ENCODE results near the gene FAM8A1.

Gene FAM8A1

DNA sequence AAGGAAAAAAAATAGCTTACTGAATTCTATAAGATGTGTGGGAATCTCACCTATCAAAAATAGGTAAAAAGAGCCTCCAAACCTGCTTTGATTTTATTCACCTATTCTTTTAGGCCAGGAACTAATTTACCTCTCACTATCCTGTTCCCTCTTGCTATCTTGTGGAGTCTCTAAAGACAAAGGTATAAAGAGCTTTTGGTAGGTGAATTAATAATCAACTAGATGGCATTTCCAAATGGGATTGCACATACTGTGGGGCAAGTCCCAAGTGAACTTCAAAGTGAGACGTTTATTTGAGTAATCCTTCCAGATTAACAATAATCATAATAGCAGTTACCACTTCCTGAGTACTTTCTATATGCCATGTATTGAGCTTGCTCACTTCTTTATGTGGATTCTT lies 2.8 kb downstream of the FAM8A1 start:
- DNase-seq (ENCODE audit: low spot score), result no peak
- TF ChIP-seq, protein P1, sequence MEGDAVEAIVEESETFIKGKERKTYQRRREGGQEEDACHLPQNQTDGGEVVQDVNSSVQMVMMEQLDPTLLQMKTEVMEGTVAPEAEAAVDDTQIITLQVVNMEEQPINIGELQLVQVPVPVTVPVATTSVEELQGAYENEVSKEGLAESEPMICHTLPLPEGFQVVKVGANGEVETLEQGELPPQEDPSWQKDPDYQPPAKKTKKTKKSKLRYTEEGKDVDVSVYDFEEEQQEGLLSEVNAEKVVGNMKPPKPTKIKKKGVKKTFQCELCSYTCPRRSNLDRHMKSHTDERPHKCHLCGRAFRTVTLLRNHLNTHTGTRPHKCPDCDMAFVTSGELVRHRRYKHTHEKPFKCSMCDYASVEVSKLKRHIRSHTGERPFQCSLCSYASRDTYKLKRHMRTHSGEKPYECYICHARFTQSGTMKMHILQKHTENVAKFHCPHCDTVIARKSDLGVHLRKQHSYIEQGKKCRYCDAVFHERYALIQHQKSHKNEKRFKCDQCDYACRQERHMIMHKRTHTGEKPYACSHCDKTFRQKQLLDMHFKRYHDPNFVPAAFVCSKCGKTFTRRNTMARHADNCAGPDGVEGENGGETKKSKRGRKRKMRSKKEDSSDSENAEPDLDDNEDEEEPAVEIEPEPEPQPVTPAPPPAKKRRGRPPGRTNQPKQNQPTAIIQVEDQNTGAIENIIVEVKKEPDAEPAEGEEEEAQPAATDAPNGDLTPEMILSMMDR (IDR thresholded peaks at IDR 0.05; ENCODE audit: extremely low read depth, missing control alignments), result no peak

DNA sequence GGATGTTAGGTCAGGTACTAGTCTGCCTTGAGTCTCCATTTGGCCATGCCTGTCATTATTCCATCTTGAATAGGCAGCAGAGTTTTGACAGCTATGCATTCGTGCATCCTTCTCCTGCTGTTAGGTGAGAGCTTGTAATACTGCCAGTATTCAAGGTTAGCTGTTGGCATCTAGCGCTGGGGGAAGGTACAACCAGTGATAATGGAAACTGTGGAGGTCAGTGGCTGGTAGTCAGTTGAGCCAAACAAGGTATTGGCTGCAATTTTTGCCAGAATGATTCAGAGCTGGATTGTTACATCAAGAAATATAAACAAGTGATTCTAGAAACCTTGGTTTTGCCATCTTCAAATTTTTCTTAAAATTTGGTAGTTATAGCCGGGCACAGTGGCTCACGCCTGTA lies 6.5 kb downstream of the FAM8A1 start:
- TF ChIP-seq, protein P1 (IDR thresholded peaks at IDR 0.05; ENCODE audit: extremely low read depth, missing control alignments), result no peak
- no peak for DNase-seq (ENCODE audit: low spot score)

DNA sequence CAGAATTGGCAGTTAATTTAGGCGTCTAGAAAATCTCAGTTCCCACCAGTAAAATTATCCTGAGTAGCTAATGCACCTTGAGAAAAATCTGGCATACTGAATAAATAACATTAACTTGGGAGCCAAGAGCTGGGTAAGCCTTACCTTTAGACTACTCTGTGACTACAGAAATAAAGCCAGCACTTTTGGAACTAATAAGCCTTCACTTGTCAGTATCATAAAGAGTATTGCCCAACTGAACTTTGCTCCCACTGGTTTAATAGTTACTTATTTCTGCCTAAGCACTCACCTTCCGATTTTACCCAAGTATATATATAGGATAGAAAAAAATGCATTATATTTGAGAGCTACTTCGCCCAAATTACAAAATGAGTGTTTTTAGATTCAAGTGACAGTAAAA lies 10.7 kb downstream of the FAM8A1 start:
- DNase-seq (ENCODE audit: low spot score), result no peak
- TF ChIP-seq, protein P1 (IDR thresholded peaks at IDR 0.05; ENCODE audit: extremely low read depth, missing control alignments), result no peak

DNA sequence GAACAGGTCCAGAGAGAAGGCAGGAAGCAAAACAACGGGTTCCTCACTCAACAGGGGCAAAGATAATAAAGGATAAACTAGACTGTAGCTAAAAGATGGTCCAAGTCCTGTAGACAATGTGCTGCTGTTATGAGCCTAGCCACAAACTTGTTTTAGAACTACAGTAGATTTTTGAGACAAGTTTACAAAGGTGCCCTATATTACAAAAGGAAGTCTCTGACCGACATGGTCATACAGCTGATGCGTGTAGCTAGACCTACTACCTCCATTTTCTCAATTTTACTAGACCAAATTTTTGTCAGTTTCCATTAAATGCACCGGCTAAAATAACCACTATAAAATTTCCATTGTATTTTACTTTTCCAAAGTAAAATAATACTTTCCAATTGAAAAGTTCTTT lies 11.9 kb downstream of the FAM8A1 start:
- TF ChIP-seq, protein P1 (IDR thresholded peaks at IDR 0.05; ENCODE audit: extremely low read depth, missing control alignments), result no peak
- no peak for DNase-seq (ENCODE audit: low spot score)

DNA sequence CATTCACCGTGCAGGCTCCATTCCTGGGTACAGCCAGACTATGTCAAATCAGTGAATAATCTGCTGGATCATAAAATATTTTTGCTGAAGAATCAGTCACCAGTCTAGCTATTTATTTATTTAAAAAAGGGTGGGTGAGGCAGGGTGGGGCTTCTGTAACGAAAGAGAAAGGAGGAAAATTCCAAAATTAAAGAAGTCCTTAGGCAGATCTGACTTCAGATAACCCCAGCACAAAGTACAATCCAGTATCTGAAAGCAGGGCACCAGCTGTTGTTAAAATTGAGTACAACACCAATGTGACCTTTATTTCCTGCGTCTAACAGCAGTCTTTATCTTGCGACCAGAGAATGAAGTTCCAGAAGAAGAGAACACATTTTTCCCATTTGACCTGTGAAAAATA lies 15.7 kb downstream of the FAM8A1 start:
- DNase-seq (ENCODE audit: low spot score), result no peak

DNA sequence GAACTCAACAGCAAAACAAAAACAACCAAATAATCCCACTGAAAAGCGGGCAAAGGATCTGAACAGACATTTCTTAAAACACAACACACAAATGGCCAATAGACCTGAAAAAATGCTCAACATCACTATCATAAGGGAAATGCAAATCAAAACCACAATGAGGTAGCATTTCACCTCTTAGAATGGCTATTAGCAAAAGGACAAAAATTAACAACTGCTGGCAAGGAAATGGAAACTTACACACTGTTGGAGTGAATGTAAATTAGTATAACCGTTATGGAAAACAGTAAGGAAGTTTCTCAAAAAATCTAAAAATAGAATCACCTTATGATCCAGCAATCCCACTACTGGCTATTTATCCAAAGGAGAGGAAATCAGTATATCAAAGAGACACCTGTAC lies 20.9 kb downstream of the FAM8A1 start:
- TF ChIP-seq, protein P1 (IDR thresholded peaks at IDR 0.05; ENCODE audit: extremely low read depth, missing control alignments), result no peak
- DNase-seq (ENCODE audit: low spot score), result no peak

More for the DNA sequence above, 15.7 kb downstream of the FAM8A1 start:
- TF ChIP-seq, protein P1 (IDR thresholded peaks at IDR 0.05; ENCODE audit: extremely low read depth, missing control alignments), result no peak

DNA sequence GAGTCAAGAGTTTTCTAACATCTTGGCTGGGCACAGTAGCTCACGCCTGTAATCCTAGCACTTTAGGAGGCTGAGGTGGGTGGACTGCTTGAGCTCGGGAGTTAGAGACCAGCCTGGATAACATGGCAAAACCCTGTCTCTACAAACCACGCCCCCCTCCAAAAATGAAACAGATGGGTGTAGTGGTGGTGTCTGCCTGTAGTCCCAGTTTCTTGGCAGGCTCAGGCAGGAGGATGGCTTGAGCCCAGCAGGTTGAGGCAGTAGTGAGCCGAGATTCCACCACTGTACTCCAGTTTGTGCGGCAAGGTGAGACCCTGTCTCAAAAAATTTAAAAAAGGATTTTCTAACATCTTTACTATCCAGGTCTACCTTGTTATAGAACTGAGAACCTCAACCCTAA lies 22.0 kb downstream of the FAM8A1 start:
- TF ChIP-seq, protein P1 (IDR thresholded peaks at IDR 0.05; ENCODE audit: extremely low read depth, missing control alignments), result no peak
- DNase-seq (ENCODE audit: low spot score), result no peak

All from GM20000 (cell line).